Astrocyte (in vitro differentiated cells and primary cell): Measurements from ENCODE around the gene CIT. TPM values are rescaled to one million over a fixed set of nuclear protein-coding genes. Genes with fewer than 3 reads are reported as not detected.

Experiments used
- DNase-seq: peaks from one replicate; pipeline ENCODE4 v3.0.0-alpha.2; 2010; ENCODE audit warnings: low read depth
- FAIRE-seq: peaks from 2 replicates; lab custom pipeline; 2011; peaks lifted over from hg19 to GRCh38; lab: Jason Lieb, UNC
- H2AFZ ChIP-seq: 2 replicates; pipeline ENCODE4 v1.6.0; 2012; ENCODE audit warnings: low read depth, low read length, inconsistent platforms
- H3K27ac ChIP-seq: 2 replicates; pipeline ENCODE4 v1.5.1; 2011; ENCODE audit warnings: low read depth, low read length, inconsistent platforms
- H3K27me3 ChIP-seq: 2 replicates; pipeline ENCODE4 v1.6.0; 2011; ENCODE audit warnings: low read length, inconsistent platforms; ENCODE audit not compliant: insufficient read depth
- H3K36me3 ChIP-seq: 2 replicates; pipeline ENCODE4 v1.5.1; 2011; ENCODE audit warnings: low read length, inconsistent platforms; ENCODE audit not compliant: insufficient read depth
- H3K4me1 ChIP-seq: 2 replicates; pipeline ENCODE4 v1.5.1; 2011; ENCODE audit warnings: low read length, inconsistent platforms; ENCODE audit not compliant: insufficient read depth
- H3K4me2 ChIP-seq: 2 replicates; pipeline ENCODE4 v1.6.0; 2012; ENCODE audit warnings: low read length, inconsistent platforms
- H3K4me3 ChIP-seq: 2 replicates; pipeline ENCODE4 v1.5.1; 2011; ENCODE audit warnings: low read depth, mild to moderate bottlenecking, low read length, inconsistent platforms; ENCODE audit not compliant: insufficient read depth
- H3K79me2 ChIP-seq: 2 replicates; pipeline ENCODE4 v1.6.0; 2012; ENCODE audit warnings: mild to moderate bottlenecking, low read length, inconsistent platforms; ENCODE audit not compliant: insufficient read depth
- H3K9ac ChIP-seq: 2 replicates; pipeline ENCODE4 v1.6.0; 2012; ENCODE audit warnings: mild to moderate bottlenecking, low read length, inconsistent platforms
- H3K9me3 ChIP-seq: 2 replicates; pipeline ENCODE4 v1.5.1; 2012; ENCODE audit warnings: low read depth, mild to moderate bottlenecking, low read length, inconsistent platforms; ENCODE audit not compliant: insufficient read depth
- H4K20me1 ChIP-seq: 2 replicates; pipeline ENCODE4 v1.6.0; 2012; ENCODE audit warnings: low read length, inconsistent platforms; ENCODE audit not compliant: insufficient read depth
- H3K27ac Mint-ChIP-seq: one replicate; pipeline ENCODE4 v1.8.0; 2021; ENCODE audit warnings: mild to moderate bottlenecking, mixed read lengths; ENCODE audit not compliant: unreplicated experiment
- H3K27me3 Mint-ChIP-seq: one replicate; pipeline ENCODE4 v1.8.0; 2021; ENCODE audit warnings: low read depth, mixed read lengths; ENCODE audit not compliant: unreplicated experiment
- H3K36me3 Mint-ChIP-seq: one replicate; pipeline ENCODE4 v1.8.0; 2021; ENCODE audit warnings: low read depth, mixed read lengths; ENCODE audit not compliant: unreplicated experiment
- H3K4me1 Mint-ChIP-seq: one replicate; pipeline ENCODE4 v1.8.0; 2021; ENCODE audit warnings: low read depth, mixed read lengths; ENCODE audit not compliant: unreplicated experiment
- H3K4me3 Mint-ChIP-seq: one replicate; pipeline ENCODE4 v1.8.0; 2021; ENCODE audit warnings: mild to moderate bottlenecking, moderate library complexity, mixed read lengths; ENCODE audit not compliant: unreplicated experiment
- H3K9me3 Mint-ChIP-seq: one replicate; pipeline ENCODE4 v1.8.0; 2021; ENCODE audit warnings: mild to moderate bottlenecking, mixed read lengths; ENCODE audit not compliant: unreplicated experiment
- CTCF ChIP-seq: IDR thresholded peaks from 2 replicates; pipeline ENCODE4 v1.5.1; 2011; ENCODE audit warnings: low read depth, mild to moderate bottlenecking, inconsistent platforms, low read length, moderate library complexity; ENCODE audit not compliant: insufficient read depth
- EZH2 ChIP-seq: IDR thresholded peaks from 2 replicates; pipeline ENCODE4 v1.6.1; 2012; ENCODE audit warnings: mild to moderate bottlenecking, low read length, inconsistent platforms; ENCODE audit not compliant: insufficient read depth
- total RNA-seq: library from RNA; stranded (reverse); gene quantifications from 2 replicates; pipeline ENCODE4 v1.2.1, GENCODE V29; 2021

CIT gene
- total RNA-seq, 1 donor from 2014 or later: 4.5 TPM

- no peak overlapping the region for H3K4me2 ChIP-seq
- Mint-ChIP-seq H3K36me3 (no peaks in the 10 kb centered on the region), H3K27ac (no peak overlapping the region), H3K9me3 (no peaks in the 10 kb centered on the region), H3K27me3 (no peaks in the 10 kb centered on the region), H3K4me1 (no peaks in the 10 kb centered on the region), H3K4me3 (no peak overlapping the region)
- H3K27ac ChIP-seq: no peak overlapping the region
- no peak overlapping the region for H2AFZ ChIP-seq
- peaks cover 3% of the 10 kb centered on the region for H3K36me3 ChIP-seq
- H4K20me1 ChIP-seq: peaks cover 8% of the 10 kb centered on the region
- FAIRE-seq: no peak
- TF ChIP-seq EZH2: no peak
- no peak for TF ChIP-seq CTCF
- DNase-seq: no peak
- no peak overlapping the region for H3K4me3 ChIP-seq
- no peaks in the 10 kb centered on the region for H3K27me3 ChIP-seq
- no peak overlapping the region for H3K9ac ChIP-seq
- peaks cover 23% of the 10 kb centered on the region for H3K79me2 ChIP-seq
- no peaks in the 10 kb centered on the region for H3K9me3 ChIP-seq
- H3K4me1 ChIP-seq: no peaks in the 10 kb centered on the region
Observed at GRCh38 chr12:119840168-119840567, 37.0 kb downstream of the CIT start.

GRCh38 chr12:119838826-119839600 lies 38.1 kb downstream of the CIT start:
- FAIRE-seq: no peak
- Mint-ChIP-seq H3K4me3 (no peak overlapping the region), H3K9me3 (no peaks in the 10 kb centered on the region), H3K4me1 (no peaks in the 10 kb centered on the region), H3K36me3 (no peaks in the 10 kb centered on the region), H3K27ac (no peak overlapping the region), H3K27me3 (no peaks in the 10 kb centered on the region)
- DNase-seq: no peak
- no peak overlapping the region for H3K4me3 ChIP-seq
- no peaks in the 10 kb centered on the region for H3K4me1 ChIP-seq
- no peak overlapping the region for H2AFZ ChIP-seq
- H4K20me1 ChIP-seq: peaks cover 8% of the 10 kb centered on the region
- no peaks in the 10 kb centered on the region for H3K27me3 ChIP-seq
- H3K9me3 ChIP-seq: no peaks in the 10 kb centered on the region
- TF ChIP-seq EZH2 (no peak), CTCF (no peak)
- no peaks in the 10 kb centered on the region for H3K36me3 ChIP-seq
- peaks cover 20% of the 10 kb centered on the region for H3K79me2 ChIP-seq
- H3K27ac ChIP-seq: no peak overlapping the region
- H3K9ac ChIP-seq: no peak overlapping the region
- H3K4me2 ChIP-seq: no peak overlapping the region

GRCh38 chr12:119836781-119837180 lies 40.3 kb downstream of the CIT start:
- no peak overlapping the region for H3K27ac Mint-ChIP-seq
- no peak for FAIRE-seq
- H3K9me3 Mint-ChIP-seq: no peaks in the 10 kb centered on the region

More at GRCh38 chr12:119836781-119837180, 40.3 kb downstream of the CIT start:
- Mint-ChIP-seq H3K4me1 (no peaks in the 10 kb centered on the region), H3K36me3 (no peaks in the 10 kb centered on the region), H3K4me3 (no peak overlapping the region), H3K27me3 (no peaks in the 10 kb centered on the region)
- H3K27me3 ChIP-seq: no peaks in the 10 kb centered on the region
- no peak overlapping the region for H3K9ac ChIP-seq
- no peak overlapping the region for H3K4me3 ChIP-seq
- no peak for DNase-seq
- no peaks in the 10 kb centered on the region for H3K4me1 ChIP-seq
- no peak for TF ChIP-seq CTCF
- no peak for TF ChIP-seq EZH2
- no peak overlapping the region for H3K4me2 ChIP-seq
- H2AFZ ChIP-seq: no peak overlapping the region
- peaks cover 8% of the 10 kb centered on the region for H4K20me1 ChIP-seq
- peaks cover 20% of the 10 kb centered on the region for H3K79me2 ChIP-seq
- H3K36me3 ChIP-seq: no peaks in the 10 kb centered on the region
- H3K27ac ChIP-seq: no peak overlapping the region
- no peaks in the 10 kb centered on the region for H3K9me3 ChIP-seq
